ENCODE measurements around the gene JMJD1C.
A peak's percentile ranks its signal among the peaks of the same experiment; 100 is the strongest.

JMJD1C gene

GRCh38 chr10:63470928-63471327, 5.2 kb upstream of the JMJD1C start:
- H3K4me3 ChIP-seq (ENCODE audit: low read depth, low read length) = no peak overlapping the region
- peaks cover 47% of the 10 kb centered on the region for H3K79me2 ChIP-seq
- peaks cover 3% of the 10 kb centered on the region for H3K4me1 ChIP-seq
- no peak overlapping the region for H3K27ac ChIP-seq
- H3K4me2 ChIP-seq (ENCODE audit: low read length) = no peak overlapping the region
- H3K9ac ChIP-seq = no peak overlapping the region
- H3K9me3 ChIP-seq (ENCODE audit: control insufficient read depth, low read length) = no peaks in the 10 kb centered on the region
- TF ChIP-seq CTCF (IDR thresholded peaks at IDR 0.05) = no peak
- H2AFZ ChIP-seq = no peak overlapping the region
- H3K27me3 ChIP-seq (ENCODE audit: control insufficient read depth, insufficient read depth, low read length) = no peaks in the 10 kb centered on the region
- no peaks in the 10 kb centered on the region for H3K36me3 ChIP-seq (ENCODE audit: control insufficient read depth, insufficient read depth, low read length)

- Histone ChIP-seq H3K9ac (no peak overlapping the region), H3K27ac (no peak overlapping the region), H3K4me3 (ENCODE audit: low read depth, low read length) (no peak overlapping the region), H2AFZ (no peak overlapping the region), H3K36me3 (ENCODE audit: control insufficient read depth, insufficient read depth, low read length) (no peaks in the 10 kb centered on the region), H3K4me1 (peaks cover 3% of the 10 kb centered on the region), H3K27me3 (ENCODE audit: control insufficient read depth, insufficient read depth, low read length) (no peaks in the 10 kb centered on the region), H3K4me2 (ENCODE audit: low read length) (no peak overlapping the region), H3K79me2 (peaks cover 29% of the 10 kb centered on the region), H3K9me3 (ENCODE audit: control insufficient read depth, low read length) (no peaks in the 10 kb centered on the region)
- no peak for TF ChIP-seq CTCF (IDR thresholded peaks at IDR 0.05)
These were observed 3.2 kb upstream of the JMJD1C start for GRCh38 chr10:63468947-63469346.

- Histone ChIP-seq H3K9me3 (ENCODE audit: control insufficient read depth, low read length) (no peaks in the 10 kb centered on the region), H2AFZ (no peak overlapping the region), H3K4me3 (ENCODE audit: low read depth, low read length) (no peak overlapping the region), H3K4me2 (ENCODE audit: low read length) (no peak overlapping the region), H3K27ac (no peak overlapping the region), H3K9ac (no peak overlapping the region), H3K27me3 (ENCODE audit: control insufficient read depth, insufficient read depth, low read length) (no peaks in the 10 kb centered on the region), H3K36me3 (ENCODE audit: control insufficient read depth, insufficient read depth, low read length) (no peaks in the 10 kb centered on the region), H3K4me1 (peaks cover 3% of the 10 kb centered on the region), H3K79me2 (peaks cover 21% of the 10 kb centered on the region)
- TF ChIP-seq CTCF (IDR thresholded peaks at IDR 0.05) = no peak
These were observed 2.1 kb upstream of the JMJD1C start for GRCh38 chr10:63467841-63468240.

GRCh38 chr10:63466144-63466935, 563 bp upstream of the JMJD1C start:
- H3K27ac ChIP-seq = peak overlapping the region; percentile 94
- peak overlapping the region; percentile 87 for H2AFZ ChIP-seq
- H3K4me1 ChIP-seq = peaks cover 3% of the 10 kb centered on the region
- H3K27me3 ChIP-seq (ENCODE audit: control insufficient read depth, insufficient read depth, low read length) = no peaks in the 10 kb centered on the region
- no peaks in the 10 kb centered on the region for H3K9me3 ChIP-seq (ENCODE audit: control insufficient read depth, low read length)
- no peak for TF ChIP-seq CTCF (IDR thresholded peaks at IDR 0.05)
- H3K4me3 ChIP-seq (ENCODE audit: low read depth, low read length) = peak overlapping the region; percentile 81
- peaks cover 15% of the 10 kb centered on the region for H3K79me2 ChIP-seq
- peak overlapping the region; percentile 57 for H3K4me2 ChIP-seq (ENCODE audit: low read length)
- no peaks in the 10 kb centered on the region for H3K36me3 ChIP-seq (ENCODE audit: control insufficient read depth, insufficient read depth, low read length)
- H3K9ac ChIP-seq = peak overlapping the region; percentile 81
